Ishikawa (cell line): Measurements from ENCODE around the gene TREH.

Experiments
- CEBPB ChIP-seq: IDR thresholded peaks from 2 replicates; pipeline ENCODE4 v1.6.1; 2012
- CREB1 ChIP-seq: IDR thresholded peaks from 2 replicates; pipeline ENCODE4 v1.6.1; 2012; ENCODE audit warnings: low read depth
- EGR1 ChIP-seq: IDR thresholded peaks from 2 replicates; pipeline ENCODE4 v1.6.1; 2012
- EP300 ChIP-seq: IDR thresholded peaks from 2 replicates; pipeline ENCODE4 v1.6.1; 2012; ENCODE audit warnings: borderline replicate concordance
- FOXM1 ChIP-seq: IDR thresholded peaks from 2 replicates; pipeline ENCODE4 v1.6.1; 2012; ENCODE audit warnings: low read depth, borderline replicate concordance
- NFIC ChIP-seq: IDR thresholded peaks from 2 replicates; pipeline ENCODE4 v1.6.1; 2012
- RAD21 ChIP-seq: IDR thresholded peaks from 2 replicates; pipeline ENCODE4 v1.6.1; 2012; ENCODE audit warnings: low read depth
- TAF1 ChIP-seq: IDR thresholded peaks from 2 replicates; pipeline ENCODE4 v1.6.1; 2012; ENCODE audit warnings: low read depth, mild to moderate bottlenecking
- TCF12 ChIP-seq: IDR thresholded peaks from 2 replicates; pipeline ENCODE4 v1.6.1; 2012; ENCODE audit warnings: low read depth
- TEAD4 ChIP-seq: IDR thresholded peaks from 2 replicates; pipeline ENCODE4 v1.6.1; 2012
- YY1 ChIP-seq: IDR thresholded peaks from 2 replicates; pipeline ENCODE4 v1.6.1; 2012; ENCODE audit warnings: low read depth
- ZBTB7A ChIP-seq: IDR thresholded peaks from 2 replicates; pipeline ENCODE4 v1.6.1; 2012; ENCODE audit warnings: low read depth
- TF ChIP-seq, protein P1 (sequence below): IDR thresholded peaks from 2 replicates; pipeline ENCODE4 v1.6.1; 2012
- TF ChIP-seq, protein P2 (sequence below): IDR thresholded peaks from 2 replicates; pipeline ENCODE4 v1.6.1; 2012; ENCODE audit warnings: low read depth, mild to moderate bottlenecking
- TF ChIP-seq, protein P3 (sequence below): IDR thresholded peaks from 2 replicates; pipeline ENCODE4 v1.6.1; 2012

TREH gene

DNA sequence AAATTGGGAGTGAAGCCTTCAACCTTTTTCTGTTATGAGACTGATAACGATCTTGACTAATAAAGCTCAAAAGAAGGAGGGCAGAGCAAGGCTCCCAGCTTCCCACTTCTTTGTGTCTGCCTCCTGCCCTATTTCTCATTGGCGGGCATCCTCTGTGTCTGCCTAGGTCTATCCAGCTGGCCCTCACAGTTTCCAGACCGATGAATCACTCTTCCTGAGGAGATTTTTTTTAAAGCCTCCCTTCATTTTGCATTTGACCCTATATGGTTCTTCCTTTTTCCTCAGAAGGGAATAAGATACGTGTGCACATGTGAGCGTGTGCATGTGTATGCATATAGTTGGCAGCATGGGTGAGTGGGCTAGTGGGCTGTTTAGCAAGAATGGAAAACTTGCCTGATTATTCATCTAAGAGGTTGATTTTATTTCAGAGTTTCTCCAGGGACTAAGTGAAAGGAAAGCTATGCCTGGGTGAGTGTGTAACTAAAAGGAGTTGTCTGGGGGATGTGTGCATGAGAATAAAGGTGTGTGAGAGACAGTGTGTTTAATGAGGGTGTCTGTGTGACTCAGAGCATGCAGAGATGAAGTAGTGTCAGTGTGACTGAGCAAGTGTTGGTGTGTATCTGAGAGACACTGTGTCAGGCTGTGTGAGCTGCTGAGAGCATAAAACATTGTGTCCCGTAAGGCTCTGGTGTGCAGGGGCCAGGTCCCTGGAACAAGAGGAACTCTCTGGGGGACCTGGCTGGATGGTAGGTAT lies 59.8 kb downstream of the TREH start:
- TF ChIP-seq TEAD4 (no peak), ZBTB7A (no peak), CEBPB (no peak), TAF1 (no peak), EGR1 (no peak), NFIC (no peak), EP300 (no peak), YY1 (no peak), CREB1 (no peak), TCF12 (no peak), FOXM1 (no peak), RAD21 (no peak)
- TF ChIP-seq, protein P1, sequence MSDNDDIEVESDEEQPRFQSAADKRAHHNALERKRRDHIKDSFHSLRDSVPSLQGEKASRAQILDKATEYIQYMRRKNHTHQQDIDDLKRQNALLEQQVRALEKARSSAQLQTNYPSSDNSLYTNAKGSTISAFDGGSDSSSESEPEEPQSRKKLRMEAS: no peak
- TF ChIP-seq, protein P2, sequence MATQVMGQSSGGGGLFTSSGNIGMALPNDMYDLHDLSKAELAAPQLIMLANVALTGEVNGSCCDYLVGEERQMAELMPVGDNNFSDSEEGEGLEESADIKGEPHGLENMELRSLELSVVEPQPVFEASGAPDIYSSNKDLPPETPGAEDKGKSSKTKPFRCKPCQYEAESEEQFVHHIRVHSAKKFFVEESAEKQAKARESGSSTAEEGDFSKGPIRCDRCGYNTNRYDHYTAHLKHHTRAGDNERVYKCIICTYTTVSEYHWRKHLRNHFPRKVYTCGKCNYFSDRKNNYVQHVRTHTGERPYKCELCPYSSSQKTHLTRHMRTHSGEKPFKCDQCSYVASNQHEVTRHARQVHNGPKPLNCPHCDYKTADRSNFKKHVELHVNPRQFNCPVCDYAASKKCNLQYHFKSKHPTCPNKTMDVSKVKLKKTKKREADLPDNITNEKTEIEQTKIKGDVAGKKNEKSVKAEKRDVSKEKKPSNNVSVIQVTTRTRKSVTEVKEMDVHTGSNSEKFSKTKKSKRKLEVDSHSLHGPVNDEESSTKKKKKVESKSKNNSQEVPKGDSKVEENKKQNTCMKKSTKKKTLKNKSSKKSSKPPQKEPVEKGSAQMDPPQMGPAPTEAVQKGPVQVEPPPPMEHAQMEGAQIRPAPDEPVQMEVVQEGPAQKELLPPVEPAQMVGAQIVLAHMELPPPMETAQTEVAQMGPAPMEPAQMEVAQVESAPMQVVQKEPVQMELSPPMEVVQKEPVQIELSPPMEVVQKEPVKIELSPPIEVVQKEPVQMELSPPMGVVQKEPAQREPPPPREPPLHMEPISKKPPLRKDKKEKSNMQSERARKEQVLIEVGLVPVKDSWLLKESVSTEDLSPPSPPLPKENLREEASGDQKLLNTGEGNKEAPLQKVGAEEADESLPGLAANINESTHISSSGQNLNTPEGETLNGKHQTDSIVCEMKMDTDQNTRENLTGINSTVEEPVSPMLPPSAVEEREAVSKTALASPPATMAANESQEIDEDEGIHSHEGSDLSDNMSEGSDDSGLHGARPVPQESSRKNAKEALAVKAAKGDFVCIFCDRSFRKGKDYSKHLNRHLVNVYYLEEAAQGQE: no peak
- TF ChIP-seq, protein P3, sequence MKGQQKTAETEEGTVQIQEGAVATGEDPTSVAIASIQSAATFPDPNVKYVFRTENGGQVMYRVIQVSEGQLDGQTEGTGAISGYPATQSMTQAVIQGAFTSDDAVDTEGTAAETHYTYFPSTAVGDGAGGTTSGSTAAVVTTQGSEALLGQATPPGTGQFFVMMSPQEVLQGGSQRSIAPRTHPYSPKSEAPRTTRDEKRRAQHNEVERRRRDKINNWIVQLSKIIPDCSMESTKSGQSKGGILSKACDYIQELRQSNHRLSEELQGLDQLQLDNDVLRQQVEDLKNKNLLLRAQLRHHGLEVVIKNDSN: no peak

DNA sequence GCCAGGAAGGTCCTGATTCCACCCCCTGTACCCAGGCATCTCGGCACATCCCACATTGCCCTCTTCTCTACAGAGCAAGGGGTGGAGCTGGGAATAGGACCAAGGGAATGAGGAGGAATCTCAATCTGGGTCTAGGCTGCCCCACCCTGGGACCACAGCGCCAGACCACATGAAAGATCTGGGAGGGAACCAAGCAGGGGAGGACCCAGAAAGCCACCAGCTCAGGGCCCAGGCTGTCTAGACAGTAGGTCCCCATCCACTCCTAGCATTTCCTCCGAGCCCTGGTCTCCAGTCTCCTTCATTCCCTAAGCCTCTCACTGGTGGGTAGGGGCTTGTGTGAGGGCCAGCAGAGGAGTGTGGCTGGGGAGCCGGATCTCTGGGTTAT lies 60.5 kb downstream of the TREH start:
- no peak for TF ChIP-seq FOXM1
- TF ChIP-seq EP300: no peak
- TF ChIP-seq TCF12: no peak
- no peak for TF ChIP-seq CREB1
- no peak for TF ChIP-seq RAD21
- TF ChIP-seq TEAD4: no peak
- TF ChIP-seq NFIC: no peak
- TF ChIP-seq YY1: no peak
- TF ChIP-seq, protein P3: no peak
- TF ChIP-seq, protein P1: no peak
- TF ChIP-seq, protein P2: no peak
- no peak for TF ChIP-seq CEBPB
- no peak for TF ChIP-seq ZBTB7A
- TF ChIP-seq EGR1: no peak
- TF ChIP-seq TAF1: no peak

DNA sequence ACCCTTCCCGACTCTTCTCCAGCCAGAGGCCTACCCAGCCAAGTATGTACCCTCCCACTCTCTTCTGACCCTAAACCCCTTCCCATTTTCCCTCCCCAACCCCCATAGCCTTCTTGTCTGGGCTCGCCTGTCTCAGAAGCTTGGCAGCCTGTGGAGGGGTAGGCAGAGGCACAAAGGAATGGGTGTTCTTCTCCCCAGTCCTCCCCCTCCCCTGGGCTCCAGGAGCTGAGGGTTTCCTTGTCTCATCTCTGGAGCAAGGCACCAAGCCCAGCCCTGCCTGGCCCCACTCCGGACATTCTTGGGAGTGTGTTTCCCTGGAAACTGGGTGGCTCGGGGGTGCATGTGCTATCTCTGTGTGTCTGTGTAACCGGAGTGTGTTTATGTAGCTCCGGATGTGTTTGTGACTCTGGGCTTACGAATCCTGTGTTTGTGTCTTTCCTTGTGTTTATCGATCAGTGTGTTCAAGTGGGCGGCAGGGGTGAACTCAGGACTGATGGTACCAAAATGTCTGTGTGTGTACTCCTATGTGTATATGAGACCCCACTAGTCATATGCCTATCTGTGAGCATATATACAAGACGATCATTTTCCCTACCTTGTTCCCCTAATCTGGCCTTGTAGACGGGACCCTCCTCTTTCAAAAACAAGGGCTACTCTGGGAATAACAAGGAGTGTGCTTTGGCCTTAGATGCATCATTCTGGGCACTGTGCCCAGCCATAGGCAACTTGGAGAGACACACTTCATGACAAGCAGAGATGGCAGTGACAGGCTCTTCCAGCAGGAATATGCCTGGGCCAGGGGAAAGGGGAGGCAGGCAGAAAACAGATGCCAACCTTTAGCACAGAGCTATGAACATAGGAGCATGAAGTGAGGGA lies 61.1 kb downstream of the TREH start:
- TF ChIP-seq, protein P2: no peak
- no peak for TF ChIP-seq TAF1
- TF ChIP-seq ZBTB7A: no peak
- TF ChIP-seq RAD21: no peak
- TF ChIP-seq EGR1: no peak
- no peak for TF ChIP-seq YY1
- no peak for TF ChIP-seq FOXM1
- TF ChIP-seq, protein P1: no peak
- TF ChIP-seq, protein P3: no peak
- TF ChIP-seq CREB1: no peak
- TF ChIP-seq CEBPB: no peak
- no peak for TF ChIP-seq NFIC
- no peak for TF ChIP-seq EP300
- TF ChIP-seq TCF12: no peak
- no peak for TF ChIP-seq TEAD4
